GOT3 (cell line): ENCODE measurements around the gene SNX33.
A peak's percentile ranks its signal among the peaks of the same experiment; 100 is the strongest.

ENCODE experiments used
- DNase-seq: peaks from one replicate; lab custom pipeline; 2025; ENCODE audit warnings: mixed read lengths; lab: John Stamatoyannopoulos, UW

SNX33 gene

DNA sequence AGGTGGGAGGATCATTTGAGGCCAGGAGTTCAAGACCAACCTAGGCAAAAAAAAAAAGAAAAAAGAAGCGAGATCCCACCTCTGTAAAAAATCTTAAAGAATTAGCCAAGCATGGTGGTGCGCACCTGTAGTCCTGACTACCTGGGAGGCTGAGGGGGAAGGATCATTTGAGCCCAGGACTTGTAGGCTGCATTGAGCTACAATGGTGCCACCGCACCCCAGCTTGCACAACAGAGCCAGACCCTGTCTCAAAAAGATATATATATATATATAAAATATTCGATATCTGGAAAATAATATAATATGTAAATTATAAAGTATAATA is 6.6 kb upstream of the SNX33 start:
- no peak for DNase-seq

DNA sequence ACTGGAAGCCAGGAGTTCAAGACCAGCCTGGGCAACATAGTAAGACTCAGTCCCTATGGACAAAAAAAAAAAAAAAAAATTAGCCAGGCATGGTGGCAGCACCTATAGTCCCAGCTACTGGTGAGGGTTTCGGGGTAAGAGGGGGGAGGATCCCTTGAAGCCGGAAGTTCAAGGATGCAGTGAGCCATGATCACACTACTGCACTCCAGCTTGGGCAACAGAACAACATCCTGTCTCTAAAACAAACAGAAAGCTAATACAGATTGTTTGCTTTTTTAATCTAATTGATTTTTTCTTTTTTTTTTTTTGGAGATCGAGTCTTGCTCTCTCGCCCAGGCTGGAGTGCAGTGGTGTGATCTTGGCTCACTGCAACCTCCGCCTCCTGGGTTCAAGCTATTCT is 6.1 kb upstream of the SNX33 start:
- DNase-seq: no peak

DNA sequence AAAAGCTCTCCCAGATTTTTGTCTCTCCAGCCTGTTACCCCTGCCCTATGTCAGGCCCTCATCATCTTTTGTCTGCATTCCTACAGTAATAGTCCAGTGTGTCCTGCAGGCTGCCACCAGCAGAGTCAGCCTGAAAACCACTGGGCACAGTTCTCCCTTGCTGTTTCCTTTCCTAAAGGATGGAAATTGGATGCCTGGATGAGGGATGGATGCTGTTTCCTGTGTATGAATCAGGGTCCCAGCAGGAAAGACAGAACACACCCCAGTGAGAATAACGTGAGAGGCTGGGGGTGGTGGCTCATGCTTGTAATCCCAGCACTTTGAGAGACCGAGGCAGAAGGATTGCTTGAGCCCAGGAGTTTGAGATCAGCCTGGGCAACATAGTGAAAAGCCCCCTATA is 3.3 kb upstream of the SNX33 start:
- no peak for DNase-seq

DNA sequence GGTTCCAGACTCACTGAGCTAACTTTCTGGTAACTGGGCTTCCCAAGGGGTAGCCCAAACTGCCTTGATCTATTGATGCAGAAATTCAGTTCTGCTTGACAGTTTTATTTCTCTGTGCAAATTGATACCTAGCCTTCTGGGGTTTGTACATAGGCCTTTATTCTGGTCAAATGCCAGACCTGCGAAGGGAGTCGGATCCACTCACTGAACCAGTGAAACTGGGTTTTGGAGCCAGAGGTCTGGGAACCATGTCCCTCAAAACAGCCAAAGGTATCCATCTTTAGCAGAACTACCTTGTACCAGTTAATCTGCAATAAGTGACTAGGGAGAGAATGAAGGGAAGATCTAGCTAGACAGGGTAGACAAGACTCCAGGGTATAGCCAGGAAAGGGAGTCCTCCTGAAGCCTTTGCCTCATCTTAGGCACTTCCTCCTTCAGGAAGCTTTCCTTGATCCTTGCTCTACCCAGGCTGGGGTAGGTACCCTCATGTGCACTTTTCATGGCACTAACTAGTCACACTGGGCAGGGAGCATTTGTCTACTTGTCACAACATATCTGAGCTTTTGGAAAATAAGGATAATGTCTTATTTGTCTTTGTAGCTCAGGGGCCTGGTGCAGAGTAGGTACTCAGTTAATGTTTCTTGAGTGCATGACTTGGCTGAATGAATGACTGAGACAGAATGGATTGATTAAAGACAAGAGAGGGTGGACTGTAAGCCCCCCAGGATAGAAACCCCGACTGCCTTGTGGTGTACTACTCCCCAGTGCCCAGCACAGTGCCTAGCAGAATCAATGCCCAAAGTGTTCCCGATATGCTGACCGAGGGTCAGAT is 1.4 kb upstream of the SNX33 start:
- DNase-seq: no peak

DNA sequence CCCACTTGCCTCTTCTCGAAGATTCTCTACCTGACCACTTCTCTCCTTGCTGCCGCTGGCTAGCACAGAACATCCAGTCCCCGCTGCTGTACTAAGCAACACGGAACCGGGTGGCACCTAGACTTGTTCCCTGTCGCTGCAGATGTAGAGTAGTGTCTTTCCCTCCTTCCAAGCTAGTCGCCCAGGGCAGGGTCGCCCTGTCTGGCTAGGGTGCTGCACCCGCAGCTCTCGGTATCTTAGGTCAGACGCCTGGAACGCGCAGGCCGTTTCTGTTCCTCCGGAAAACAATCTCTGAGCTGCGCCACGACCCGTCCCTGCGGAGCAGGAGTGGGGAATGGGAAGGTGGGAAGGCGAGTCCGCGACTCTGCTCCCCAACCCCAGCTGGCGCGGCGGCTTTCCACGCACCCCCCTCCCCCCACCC is 758 bp upstream of the SNX33 start:
- DNase-seq: no peak

DNA sequence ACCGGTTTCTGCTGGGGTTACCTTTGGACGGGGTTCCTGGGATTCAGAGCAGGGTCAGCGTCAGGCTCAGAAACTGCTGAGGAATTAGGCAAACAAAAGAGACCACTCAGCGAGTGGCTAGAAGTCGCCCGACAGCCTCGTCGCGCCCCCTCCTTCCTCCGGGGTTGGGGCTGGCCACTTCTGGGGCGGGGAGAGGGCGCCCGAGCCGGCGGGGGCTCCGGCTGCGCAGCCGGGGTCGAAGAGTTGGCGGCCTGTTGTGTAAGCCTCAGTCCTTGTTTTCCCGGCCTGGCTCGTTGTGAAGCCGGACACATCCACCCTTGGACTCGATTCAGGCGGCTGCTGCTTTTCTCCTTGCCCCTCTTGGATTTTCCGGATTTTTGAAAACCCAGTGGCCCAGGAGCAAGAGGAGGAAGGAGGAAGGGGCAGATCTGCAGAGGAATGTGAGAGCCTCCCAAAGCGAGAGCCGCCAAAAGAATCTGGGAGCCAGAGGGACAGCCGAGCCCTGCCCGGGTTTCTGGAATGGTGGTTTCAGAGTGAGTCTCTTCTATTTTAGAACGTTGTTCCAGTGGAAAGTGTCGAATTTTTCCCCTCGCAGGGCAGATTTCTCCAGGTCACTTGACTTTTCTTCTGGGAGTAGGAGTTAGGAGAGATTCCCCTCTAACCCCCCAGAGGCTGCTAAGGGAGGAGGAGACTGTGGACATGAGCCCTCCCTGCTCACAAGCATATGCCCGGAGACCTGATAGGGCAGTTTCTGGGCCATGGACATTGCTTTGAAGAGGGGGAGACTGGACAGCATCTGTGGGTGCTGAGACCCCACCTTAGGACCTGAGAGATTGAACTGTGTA is 666 bp downstream of the SNX33 start:
- DNase-seq: no peak

DNA sequence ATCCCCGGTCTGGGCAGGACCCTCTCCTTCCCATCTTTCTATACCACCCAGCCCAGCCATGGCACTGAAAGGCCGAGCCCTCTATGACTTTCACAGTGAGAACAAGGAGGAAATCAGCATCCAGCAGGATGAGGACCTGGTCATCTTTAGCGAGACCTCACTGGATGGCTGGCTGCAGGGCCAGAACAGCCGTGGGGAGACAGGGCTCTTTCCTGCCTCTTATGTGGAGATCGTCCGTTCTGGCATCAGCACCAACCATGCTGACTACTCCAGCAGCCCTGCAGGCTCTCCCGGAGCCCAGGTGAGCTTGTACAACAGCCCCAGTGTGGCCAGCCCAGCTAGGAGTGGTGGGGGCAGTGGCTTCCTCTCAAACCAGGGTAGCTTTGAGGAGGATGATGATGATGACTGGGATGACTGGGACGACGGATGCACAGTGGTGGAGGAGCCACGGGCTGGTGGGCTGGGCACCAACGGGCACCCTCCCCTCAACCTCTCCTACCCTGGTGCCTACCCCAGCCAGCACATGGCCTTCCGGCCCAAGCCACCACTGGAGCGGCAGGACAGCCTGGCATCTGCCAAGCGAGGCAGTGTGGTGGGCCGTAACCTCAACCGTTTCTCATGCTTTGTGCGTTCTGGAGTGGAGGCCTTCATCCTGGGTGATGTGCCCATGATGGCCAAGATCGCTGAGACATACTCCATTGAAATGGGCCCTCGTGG is 1.5 kb downstream of the SNX33 start:
- DNase-seq: no peak

DNA sequence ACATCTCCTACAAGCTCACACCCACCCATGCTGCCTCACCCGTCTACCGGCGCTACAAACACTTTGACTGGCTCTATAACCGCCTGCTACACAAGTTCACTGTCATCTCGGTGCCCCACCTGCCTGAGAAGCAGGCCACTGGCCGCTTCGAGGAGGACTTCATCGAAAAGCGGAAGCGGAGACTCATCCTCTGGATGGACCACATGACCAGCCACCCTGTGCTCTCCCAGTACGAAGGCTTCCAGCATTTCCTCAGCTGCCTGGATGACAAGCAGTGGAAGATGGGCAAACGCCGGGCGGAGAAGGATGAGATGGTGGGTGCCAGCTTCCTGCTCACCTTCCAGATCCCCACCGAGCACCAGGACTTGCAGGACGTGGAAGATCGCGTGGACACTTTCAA is 2.1 kb downstream of the SNX33 start:
- no peak for DNase-seq

DNA sequence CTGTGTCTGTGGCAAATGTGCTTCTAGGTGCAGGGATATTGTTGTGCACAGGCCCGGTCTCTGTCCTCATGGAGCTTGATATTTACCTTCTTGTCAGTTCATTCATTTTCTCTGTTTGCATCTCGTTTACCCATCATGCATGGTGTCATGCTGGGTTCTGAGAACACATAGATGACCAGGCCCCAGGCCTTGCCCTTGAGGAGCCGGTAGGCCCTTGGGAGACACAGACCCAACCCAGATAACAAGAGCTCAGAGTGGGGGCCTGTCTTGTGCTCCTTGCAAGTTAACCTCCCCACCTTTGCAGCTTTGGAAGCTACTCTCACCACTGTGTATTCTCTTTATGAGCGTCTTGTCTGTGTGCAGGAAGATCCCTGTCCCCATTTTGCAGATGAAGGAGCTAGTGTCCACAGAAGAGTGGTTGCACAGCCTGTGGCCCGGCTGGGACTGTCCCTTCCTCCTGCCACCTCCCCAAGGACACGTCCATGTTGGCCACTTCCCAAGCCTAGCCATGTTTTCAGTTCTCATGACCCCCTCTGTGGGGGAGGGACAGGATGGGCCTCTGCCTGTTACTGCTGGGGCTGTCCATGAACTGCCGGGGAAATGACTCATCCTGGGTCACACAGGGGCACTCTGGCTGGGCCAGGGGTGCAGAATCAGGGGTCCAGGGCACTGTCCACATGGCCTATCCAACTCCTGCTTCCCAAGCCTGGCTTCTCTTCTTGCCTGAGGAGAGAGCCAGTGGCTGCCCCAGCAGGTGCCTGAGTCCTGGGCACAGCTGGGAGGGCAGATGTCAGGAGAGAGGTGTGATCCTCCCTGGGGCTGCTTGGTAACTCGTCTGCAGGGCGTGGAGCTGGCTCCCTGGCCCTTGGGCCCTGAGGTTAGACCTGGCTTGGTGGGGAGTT is 3.4 kb downstream of the SNX33 start:
- no peak for DNase-seq

DNA sequence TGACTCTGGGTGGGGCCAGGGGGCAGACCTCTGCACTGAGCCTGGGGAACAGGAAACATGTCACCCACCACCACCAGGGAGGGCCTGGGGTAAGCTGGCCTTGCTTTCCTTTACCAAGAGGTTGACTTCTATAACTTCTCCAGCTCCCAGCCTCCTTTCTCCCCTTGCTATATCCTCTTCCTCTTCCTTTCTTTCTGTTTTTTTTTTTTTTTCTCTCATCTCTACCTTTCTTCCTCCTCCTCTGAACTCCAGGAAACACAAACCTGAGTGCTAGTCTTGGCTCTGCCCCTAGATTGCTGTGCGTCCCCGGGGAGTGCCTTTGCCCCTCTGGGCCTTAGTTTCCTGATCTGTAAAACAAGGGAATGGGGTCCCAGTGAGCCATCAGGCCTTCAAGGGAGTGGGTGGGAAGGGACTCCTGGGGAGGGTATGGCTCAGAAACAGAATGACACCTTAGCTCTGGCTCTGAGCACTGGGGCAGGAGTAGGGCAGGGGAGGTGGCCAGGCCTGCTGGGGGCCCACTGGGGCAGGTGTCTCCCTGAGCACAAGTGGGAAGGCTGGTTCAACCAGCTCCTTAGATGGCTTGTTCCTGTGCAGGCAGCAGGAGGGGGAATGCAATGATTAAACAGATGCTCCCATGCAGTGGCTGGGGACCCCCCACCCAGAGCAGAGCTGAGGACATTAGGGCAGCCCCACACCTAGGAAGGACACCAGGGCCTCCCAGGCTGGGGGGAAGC is 4.3 kb downstream of the SNX33 start:
- no peak for DNase-seq

DNA sequence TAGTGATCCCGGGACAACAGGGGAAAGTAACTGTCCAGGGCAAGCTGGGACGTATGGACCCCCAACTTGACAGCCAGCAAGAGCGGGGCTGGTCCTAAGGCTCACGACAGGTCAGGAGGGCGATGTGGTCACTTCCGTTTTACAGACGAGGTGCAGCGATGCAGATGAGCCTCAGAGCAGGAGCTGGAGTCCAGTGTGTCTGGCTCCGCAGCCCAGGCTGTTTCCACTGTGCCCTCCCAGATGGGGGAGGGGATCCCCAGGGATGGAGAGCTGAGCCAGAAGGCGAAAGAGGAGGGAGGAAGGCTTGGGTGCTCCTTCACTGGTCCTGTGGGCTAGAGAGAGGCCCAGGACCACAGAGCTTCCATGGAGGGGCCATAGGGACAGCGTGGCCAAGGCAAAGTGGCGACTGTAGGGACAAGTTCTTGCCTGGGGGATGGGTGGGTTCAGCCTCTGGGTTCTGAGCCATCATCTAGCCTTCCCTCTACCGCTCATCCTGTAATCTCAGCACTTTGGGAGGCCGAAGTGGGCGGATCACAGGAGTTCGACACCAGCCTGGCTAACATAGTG is 5.7 kb downstream of the SNX33 start:
- no peak for DNase-seq

DNA sequence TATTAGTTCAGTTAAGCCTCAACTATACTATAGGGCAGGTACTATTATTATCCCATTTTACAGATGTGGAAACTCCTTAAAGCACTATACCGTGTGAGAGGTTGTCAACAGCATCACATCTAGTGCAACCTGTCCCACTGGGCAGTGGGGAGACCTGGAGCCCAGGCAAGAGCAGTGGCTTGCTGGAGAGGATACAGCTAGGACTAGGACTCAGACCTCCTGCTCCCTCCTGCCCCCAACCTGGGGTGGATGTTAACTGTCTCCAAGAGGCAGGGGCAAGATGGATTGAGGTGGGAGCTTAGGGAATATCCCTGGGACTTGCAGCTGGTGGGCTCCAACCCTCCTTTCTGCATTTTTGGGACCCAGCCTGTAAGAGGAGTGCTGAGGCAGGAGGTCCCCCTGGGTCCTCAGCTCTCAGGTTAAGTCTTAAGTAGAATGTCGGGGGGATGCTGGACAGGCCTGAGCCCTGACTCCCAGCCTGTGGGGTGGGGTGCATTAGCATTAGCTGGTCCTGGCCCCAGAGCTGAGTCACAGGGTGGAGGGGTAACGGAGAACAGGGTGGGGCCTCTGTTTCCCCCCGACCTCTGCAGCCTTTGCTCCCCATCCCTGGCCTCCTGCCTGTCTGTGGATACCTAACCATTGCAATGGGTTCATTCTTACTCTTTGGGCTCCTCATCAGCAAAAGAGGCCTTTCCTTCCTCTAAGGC is 6.6 kb downstream of the SNX33 start:
- no peak for DNase-seq

DNA sequence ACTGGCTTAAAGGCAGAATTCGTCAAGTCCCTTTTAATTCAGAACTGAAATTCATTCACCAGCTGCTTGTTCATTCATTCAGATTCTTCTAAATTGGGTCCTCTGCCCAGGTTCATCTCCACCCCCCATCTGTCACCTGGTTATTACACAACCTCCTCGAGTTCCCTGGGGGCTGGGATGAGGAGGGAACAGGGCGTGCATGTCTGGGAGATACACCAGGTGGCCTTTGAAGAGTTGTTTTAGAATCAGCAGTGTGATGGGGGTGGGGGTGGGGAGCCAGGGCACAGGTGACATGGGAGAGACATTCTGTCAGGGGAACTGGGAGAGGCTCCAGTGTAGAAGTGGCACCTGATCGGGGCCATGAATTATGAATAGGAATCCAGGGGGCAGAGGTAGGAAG is 8.2 kb downstream of the SNX33 start:
- no peak for DNase-seq

DNA sequence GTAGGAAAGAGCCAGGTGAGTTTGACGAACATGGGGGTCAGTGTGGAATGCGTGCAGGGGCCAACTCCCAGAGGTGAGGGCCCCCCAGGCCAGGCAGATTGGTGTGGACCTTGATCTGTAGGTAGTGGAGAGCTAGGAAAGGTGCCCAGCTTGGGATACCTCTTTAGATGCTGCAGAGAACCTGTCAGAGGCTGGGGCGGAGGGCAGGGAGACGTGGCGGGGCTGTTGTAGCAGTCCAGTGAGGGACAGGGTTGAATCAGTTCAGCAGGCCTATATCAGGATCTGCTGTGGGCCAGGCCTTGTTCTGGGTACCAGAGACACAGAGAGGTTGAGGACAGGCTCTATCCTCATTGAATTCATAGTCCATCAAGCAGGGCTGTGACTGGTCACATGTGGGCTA is 8.6 kb downstream of the SNX33 start:
- DNase-seq: no peak

DNA sequence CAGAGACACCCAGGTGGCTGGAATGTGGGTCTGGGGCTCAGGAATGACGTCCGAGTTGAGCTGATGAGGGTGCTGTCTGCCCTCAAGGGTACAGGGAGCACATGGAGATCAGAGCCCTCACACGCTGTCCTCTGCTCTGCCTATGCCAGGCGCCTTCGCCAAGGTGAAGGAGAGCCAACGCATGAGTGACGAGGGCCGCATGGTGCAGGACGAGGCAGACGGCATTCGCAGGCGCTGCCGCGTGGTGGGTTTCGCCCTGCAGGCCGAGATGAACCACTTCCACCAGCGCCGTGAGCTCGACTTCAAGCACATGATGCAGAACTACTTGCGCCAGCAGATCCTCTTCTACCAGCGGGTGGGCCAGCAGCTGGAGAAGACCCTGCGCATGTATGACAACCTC is 9.1 kb downstream of the SNX33 start:
- DNase-seq: no peak

DNA sequence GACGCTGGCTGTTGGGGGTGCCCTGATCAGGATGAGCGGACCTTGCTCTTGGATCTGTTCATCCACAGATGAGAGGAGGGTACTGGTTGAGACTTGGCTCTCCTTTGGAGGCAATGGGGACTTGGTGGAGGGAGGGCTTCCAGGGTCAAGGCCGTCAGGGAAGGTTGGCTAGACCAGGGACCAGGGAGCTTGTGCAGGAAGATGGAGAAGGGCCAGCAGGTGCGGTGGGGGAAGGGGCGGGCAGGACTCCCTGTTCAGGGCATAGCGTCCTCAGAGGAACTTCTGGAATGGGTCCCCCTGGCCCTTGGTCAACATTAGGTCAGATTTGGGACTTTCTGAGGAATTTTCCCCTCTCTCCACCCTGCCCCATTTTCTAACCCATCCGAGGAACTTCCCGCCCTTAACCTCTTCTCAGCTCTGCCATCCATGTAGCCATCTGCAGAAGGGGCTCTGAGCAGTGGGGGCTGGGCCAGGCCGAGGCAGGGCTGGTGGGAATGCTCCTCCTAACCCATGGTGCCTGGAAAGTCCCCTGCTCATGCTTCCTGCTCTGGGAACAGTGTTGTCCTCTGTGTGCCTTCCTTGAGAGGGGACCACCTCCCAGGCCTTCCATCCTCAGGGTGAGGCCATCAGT is 11.5 kb downstream of the SNX33 start:
- no peak for DNase-seq

DNA sequence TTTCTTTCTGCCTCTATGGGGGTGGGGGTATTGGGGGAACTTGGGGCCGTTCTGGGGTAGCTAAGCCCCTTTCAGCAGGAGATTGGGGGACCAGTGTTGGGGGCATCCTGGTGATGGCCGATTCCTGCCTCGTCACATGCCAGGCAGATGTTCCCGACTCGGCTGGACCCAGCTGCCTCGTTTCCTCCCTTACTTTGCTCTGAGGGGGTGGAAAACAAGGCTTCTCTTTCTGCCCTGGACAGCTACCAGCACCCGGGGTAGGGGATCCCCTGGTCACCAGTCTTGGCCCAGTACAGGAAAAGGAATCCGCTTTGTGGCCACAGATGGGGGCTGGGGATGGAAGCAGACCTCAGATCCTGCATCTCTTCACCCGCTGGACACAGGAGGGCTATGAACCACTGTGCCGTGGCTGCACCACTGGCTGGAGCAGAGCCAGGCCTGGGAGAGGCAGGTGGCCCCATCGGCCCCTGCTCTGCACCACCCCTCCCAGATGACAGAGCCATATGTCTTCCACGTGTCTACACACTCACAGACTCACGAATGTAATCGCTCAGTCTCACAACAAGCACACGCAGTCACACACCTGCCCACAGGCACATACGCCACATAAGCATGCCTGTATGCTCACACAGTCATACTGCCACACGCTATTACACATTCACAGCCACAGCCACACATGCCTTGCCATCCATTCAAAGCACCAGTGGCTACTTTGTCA is 12.4 kb downstream of the SNX33 start:
- no peak for DNase-seq

DNA sequence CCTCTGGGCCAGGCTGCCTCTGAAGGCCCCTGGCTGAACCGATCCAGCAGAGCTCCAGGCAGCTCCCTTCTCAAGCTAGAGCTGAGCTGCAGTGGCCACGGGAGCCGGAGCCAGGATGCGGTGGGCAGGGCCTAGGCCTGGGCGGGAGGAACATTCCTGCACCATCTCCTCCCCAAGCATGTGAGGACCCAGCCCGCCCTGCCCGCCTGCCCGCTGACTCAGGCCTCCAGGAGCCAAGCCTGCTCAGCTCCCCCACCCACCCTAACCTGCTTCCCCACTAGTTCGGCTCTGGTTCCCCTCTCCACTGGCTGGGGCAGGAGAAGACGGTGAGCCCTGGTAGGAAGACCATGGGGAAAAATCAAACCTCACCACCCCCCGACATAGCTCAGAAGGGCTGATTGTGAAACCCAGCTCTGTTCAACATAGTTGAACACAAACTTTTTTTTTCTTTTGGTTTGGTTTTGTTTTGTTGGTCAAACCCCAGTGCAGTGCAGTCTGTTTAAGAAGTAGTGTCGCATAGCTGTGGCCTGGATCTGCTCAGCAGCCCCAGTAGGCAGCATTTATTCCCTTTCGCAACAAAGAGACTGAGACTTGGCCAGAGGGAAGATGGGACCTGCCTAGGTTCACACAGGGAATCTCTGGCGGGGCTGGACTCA is 13.5 kb downstream of the SNX33 start:
- DNase-seq: peak; percentile 57
